ENCODE data around the gene ZBTB12. TPM values are rescaled to one million over a fixed set of nuclear protein-coding genes. Genes with fewer than 3 reads are reported as not detected.
A peak's percentile ranks its signal among the peaks of the same experiment; 100 is the strongest.

Gene ZBTB12
- total and polyA plus RNA-seq, 2 of the 13 experiments (the other 11 are each of a cell fraction or from before 2014, with no cell fraction given): 4.8 to 6.0 TPM

GRCh38 chr6:31877651-31878161 is 24.2 kb downstream of the ZBTB12 start (continued):
- peak; percentile 94; the same call in 1 of the 2 replicates for TF ChIP-seq ZNF34 (CRISPR knock-in tag; IDR thresholded peaks at IDR 0.05; ENCODE audit: borderline replicate concordance)
- TF ChIP-seq MED13 (CRISPR knock-in tag; IDR thresholded peaks at IDR 0.05): no peak
- no peak for TF ChIP-seq CREM (IDR thresholded peaks at IDR 0.05)
- TF ChIP-seq CREM (CRISPR knock-in tag; IDR thresholded peaks at IDR 0.05): no peak
- TF ChIP-seq PCBP1 (IDR thresholded peaks at IDR 0.05; ENCODE audit: borderline replicate concordance, low read depth, low read length): no peak
- no peak for TF ChIP-seq ZNF790 (CRISPR knock-in tag; IDR thresholded peaks at IDR 0.05; ENCODE audit: borderline replicate concordance)
- 0 out of 2 replicates have a peak, but pooled peaks have one; percentile 87 for TF ChIP-seq ZZZ3 (CRISPR knock-in tag; IDR thresholded peaks at IDR 0.05; ENCODE audit: borderline replicate concordance)
- TF ChIP-seq, protein P1, sequence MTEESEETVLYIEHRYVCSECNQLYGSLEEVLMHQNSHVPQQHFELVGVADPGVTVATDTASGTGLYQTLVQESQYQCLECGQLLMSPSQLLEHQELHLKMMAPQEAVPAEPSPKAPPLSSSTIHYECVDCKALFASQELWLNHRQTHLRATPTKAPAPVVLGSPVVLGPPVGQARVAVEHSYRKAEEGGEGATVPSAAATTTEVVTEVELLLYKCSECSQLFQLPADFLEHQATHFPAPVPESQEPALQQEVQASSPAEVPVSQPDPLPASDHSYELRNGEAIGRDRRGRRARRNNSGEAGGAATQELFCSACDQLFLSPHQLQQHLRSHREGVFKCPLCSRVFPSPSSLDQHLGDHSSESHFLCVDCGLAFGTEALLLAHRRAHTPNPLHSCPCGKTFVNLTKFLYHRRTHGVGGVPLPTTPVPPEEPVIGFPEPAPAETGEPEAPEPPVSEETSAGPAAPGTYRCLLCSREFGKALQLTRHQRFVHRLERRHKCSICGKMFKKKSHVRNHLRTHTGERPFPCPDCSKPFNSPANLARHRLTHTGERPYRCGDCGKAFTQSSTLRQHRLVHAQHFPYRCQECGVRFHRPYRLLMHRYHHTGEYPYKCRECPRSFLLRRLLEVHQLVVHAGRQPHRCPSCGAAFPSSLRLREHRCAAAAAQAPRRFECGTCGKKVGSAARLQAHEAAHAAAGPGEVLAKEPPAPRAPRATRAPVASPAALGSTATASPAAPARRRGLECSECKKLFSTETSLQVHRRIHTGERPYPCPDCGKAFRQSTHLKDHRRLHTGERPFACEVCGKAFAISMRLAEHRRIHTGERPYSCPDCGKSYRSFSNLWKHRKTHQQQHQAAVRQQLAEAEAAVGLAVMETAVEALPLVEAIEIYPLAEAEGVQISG (CRISPR knock-in tag; IDR thresholded peaks at IDR 0.05): peak; percentile 31; the same call in 1 of the 2 replicates
- peak in 1 of 2 experiments; percentile 28; a peak in 1 of 4 replicates for TF ChIP-seq NR2F1 (CRISPR knock-in tag; IDR thresholded peaks at IDR 0.05)
- TF ChIP-seq ZNF460 (CRISPR knock-in tag; IDR thresholded peaks at IDR 0.05; ENCODE audit: borderline replicate concordance): no peak
- TF ChIP-seq, protein P2, sequence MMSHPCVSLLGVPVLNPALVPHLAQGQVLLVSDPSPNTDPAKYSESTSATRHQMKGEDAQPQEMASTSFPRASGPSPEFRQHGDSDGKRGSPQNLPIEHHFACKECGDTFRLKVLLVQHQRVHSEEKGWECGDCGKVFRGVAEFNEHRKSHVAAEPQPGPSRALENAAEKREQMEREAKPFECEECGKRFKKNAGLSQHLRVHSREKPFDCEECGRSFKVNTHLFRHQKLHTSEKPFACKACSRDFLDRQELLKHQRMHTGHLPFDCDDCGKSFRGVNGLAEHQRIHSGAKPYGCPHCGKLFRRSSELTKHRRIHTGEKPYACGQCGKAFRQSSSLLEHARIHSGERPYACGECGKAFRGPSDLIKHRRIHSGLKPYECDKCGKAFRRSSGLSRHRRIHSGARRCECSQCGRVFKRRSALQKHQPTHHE (CRISPR knock-in tag; IDR thresholded peaks at IDR 0.05; ENCODE audit: borderline replicate concordance): no peak
- TF ChIP-seq, protein P3, sequence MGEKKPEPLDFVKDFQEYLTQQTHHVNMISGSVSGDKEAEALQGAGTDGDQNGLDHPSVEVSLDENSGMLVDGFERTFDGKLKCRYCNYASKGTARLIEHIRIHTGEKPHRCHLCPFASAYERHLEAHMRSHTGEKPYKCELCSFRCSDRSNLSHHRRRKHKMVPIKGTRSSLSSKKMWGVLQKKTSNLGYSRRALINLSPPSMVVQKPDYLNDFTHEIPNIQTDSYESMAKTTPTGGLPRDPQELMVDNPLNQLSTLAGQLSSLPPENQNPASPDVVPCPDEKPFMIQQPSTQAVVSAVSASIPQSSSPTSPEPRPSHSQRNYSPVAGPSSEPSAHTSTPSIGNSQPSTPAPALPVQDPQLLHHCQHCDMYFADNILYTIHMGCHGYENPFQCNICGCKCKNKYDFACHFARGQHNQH (CRISPR knock-in tag; IDR thresholded peaks at IDR 0.05): 0 out of 2 replicates have a peak, but pooled peaks have one; percentile 49

Data from HepG2 (cell line).